Stimulated activated CD4-positive, alpha-beta T cell treated with anti-CD3 and anti-CD28 coated beads, Interleukin-12 subunit alpha, Interleukin-12 subunit beta, amount 100 ng/mL, for 24 hours (primary cell): ENCODE results near the gene CORO1C.

Experiments used
- DNase-seq, 2 experiments: peaks; one replicate each; pipeline ENCODE4 v3.0.0-alpha.2; 2020; ENCODE audit warnings: low read depth in 2 of 2

CORO1C gene

GRCh38 chr12:108647585-108648287 is 83.6 kb downstream of the CORO1C start:
- DNase-seq: no peak

DNA sequence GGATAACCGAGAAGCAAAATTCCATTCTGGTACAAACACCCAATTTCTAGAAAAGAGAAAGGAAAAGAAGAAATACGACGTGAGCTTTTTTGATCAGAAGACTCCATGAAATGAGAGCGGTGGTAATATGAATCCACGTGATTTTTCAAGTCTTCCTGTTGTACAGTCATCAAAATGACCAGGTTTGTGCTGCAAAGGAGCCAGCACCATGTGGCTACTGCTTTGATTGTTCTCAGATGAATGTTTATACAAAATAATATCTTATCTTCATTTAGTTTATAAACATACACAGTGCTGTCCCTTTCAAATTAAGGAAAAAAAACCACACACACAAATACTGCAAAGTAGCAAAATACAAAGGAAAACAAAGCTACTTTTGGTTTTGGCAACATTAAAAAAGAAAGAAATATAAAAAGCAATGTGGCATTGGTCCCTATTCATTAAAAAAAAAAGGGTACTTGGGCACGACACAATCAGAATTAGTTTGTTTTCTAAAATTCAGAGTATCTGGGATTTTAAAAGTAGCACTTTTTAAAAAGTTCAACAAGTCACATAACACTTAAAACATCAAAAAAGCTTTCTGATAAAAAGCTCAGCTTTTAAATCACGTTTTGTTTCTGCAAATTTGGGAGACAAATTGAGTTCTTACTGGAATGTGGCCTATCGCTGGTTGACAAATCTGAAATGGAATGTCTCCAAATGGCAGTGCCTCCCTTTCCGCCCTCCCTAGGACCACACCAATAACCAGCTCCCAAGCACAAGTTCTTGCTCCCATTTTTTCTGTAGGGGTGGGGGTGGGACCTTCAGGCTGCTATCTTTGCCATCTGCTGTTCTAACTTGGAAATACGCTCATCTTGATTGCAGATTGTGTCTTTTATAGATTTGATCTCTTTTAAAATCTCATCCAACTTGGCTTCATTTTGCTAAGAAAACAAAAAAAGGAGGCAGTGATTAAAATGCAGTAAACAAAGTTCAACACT is 84.4 kb downstream of the CORO1C start:
- no peak for DNase-seq

DNA sequence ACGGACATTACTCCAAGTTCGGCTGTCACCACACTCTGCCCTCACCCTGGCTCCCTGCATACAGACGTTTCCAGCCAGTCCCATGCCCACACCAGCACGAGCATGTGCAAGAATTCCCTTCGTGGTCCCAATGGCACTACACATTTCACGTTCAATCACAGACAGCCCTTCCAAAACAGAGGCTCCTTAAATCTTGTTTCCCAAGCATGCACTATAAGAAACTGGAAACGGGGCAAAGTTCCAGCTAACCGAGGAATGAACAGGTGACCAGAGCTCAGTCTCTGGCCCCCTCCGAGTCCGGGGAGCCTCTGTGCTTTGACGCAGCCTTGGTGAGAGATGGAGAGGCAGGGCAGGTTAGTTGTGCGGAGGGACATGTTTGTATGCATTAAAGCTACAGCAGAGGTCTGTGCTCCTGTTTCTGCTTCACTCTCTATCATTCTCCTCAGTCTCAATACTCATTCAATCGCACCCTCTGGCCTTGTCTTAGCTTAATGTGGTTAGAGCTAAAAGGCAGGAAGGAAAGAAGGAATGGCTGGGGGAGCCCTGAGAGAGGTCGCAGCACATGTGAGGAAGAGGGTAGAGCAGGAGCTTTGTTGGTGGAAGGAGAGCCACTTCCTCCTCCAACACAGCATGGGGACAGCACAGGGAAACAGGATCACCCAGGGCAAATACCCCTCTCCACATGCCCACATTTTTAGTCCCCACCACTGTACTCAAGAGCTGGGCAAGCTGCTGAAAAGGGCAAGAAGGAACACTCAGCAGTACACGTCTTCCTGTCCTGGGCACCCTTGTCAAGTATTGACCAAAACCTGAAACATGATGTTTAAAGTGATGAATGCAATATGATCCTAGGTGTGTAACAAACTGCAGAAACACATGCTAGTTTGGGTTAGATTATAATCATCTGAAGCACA is 85.4 kb downstream of the CORO1C start:
- DNase-seq: no peak

DNA sequence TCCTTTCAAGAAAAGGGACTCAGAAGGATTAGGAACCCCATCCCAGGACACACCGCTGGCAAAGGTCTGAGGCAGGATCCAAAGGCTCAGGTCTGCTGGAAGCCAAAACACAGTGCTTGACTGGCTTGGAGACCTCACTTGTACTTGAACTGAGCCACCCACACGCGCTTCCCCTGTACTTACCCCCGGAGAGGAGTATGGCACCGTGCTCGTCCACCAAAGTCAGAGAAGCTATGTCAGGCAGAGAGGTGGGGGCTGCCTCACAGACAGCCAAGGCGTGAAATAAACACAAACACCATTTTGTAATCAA is 86.6 kb downstream of the CORO1C start:
- no peak for DNase-seq

DNA sequence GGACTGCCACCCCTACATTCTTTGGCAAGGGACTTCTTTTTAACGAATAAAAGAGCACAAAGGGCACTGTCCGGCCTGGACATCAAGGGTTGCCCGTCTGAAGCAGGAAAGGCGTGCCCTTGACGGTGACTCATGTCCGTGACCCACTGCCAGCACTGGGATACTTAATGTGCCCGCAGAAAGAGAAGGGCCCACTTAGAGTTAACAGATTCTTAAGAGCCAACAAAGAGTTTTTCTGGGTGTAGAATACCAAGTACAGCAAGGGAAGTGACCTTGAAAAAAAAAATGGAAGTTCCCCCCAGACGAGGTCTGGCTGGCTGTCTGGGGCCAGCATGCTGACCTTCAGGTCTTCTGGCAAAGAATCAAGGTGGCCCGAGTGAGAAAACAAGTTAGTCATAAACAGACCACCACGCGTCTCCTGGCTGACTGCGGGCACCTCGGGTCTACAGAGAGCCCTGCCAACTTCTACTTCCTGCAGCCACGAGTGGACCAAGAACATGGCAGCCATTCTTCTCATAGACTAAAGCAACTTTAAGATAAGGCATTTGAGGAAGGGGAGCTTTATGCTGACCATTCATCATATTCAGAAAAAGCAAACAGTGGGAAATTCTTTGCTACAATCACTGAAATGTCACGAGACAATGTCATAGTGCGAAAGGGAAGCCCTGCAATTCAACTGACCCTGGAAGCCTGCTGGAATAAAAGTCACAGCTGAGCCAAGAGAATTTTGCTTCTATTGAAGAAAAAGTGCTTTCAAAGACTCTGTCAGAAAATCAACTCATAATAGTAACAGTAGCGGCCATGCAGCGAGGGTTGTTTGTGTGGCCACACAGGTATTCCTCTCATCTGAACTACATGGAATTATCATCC is 87.1 kb downstream of the CORO1C start:
- no peak for DNase-seq

GRCh38 chr12:108642899-108643654 is 88.2 kb downstream of the CORO1C start:
- no peak for DNase-seq

DNA sequence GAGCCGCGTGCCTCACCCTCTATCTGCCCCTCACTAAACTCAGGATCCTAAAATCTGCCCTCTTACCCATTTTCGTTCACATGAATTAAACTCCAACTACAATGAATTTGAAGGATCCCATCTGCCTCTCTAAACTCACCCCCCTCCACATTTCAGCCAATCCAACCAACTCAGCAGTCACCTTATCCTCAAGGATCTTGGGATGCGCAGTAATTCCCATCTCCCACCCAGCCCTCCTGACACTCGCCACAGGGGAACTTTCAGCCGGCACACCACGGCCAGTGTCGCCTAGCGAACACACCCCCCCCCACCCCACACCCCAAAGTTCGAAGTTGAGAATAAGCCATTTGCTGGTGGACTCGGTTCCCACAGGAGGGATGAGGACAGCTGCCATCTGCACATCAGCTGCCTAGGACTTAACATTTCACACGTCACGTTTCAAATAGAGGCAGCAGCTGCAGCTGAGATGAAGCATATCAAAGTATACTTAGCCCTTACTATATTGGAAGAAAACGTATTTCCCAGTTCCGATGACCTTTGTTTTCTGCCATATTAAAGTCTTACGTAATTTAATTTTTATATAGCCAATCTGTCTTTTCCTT is 88.9 kb downstream of the CORO1C start:
- DNase-seq: no peak

DNA sequence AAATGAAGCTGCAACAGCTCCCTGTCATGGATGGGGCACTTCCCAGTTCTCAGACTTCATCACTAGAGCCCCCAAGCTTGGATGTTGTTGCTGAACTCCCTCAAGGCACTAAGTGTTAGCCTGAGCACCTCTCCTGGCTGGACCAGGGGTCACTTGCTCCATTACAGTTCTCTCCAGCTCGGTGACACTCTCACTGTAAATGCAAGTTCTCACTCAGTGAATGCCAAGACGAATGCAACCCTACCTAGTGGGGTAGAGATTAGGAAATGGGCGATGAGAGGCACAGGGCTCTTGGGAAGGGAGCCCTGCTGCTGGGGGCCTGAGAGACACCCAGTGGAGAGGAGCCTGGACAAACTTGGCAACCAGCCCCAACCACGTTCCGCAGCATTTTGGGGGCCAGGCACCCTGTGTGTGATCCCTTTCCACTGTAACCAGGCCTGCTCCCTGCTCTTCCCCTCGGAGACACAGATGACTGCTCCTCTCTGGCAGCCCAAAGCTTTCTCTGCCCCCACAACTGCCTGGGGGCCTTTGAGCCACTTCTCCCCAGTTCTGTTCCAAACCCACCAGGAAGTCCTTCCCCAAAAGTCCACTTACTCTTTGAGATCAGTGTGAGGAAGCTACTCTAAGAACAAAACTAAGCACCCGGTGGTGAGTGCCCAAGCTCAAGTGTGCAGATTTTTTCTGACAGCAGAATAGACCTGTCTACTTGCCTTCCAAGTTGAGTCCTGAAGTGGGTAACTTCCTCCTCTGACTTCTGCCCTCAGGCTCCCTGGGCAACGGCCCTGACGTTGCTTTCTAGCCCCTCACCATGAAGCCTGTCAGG is 89.7 kb downstream of the CORO1C start:
- no peak for DNase-seq

- DNase-seq: no peak
Observed at GRCh38 chr12:108640802-108641445, 90.4 kb downstream of the CORO1C start.

DNA sequence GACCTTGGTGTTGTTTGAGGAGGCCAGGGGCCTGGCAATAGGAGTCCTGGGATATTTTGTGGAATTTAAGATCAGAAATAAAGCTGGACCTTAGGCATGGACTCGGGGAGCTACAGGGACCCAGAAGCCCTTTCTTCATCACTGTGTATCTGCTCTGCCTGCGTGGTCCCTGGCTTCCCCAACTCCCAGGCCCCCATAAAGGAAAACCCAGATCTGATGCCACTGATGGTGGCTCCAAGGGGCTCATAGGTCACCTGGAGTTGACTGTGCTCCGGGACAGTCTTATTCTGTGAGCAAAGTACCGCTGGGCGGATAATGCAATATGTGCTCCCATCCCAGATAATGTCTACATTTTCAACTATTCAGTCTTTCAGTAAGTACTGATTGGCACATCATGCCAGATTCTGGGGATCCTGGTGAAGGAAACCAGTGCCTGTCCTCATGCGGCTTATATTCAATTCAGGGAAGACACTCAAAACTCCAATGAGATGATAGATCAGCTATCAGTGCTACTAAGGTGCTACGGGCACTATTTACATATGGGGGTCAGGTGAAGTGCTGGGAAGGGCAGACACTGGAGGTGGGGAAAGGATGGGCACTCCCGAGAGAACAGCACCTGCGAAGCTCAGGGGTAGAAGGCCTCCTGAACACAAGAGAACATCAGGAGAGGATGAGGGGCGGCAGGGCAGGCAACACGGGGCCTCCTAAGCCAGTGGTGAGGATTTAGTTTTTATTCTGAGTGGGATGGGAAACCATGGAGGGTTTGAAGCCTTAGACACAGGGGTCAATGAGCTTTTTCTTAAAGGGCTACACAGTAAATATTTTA is 92.1 kb downstream of the CORO1C start:
- DNase-seq: no peak

DNA sequence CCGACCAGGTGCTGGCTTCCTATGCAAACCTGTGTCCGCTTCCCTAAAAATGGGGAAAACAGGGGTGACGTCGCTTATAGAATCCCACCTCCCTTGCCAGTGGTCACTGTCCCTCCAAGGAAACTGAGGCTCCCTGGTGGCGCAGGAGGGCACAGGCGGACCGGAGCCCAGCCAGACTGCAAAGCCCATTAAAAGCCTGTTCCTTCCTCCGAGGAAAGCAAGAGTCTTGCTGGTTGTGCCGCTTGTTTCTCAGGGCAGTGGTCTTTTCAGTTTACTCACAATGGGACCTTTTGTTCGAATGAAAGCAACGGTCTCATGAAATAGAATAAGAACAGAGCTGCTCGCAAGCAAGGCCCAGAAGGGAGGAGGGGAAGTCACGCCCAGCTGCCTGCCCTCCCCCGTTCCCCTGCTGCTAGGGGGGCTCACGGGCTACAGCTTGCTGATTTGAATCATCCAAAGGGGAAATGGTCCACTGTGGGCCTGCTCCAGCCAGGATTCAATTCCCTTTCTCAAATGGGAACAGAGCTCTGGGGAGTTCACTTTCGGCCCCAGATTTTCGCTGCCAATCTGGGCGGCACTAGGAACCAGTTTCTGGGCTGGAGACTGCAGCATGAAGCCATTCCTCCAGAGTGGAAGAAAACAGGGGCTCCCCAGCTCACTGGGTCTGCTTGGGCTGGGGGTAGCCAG is 93.0 kb downstream of the CORO1C start:
- no peak for DNase-seq

DNA sequence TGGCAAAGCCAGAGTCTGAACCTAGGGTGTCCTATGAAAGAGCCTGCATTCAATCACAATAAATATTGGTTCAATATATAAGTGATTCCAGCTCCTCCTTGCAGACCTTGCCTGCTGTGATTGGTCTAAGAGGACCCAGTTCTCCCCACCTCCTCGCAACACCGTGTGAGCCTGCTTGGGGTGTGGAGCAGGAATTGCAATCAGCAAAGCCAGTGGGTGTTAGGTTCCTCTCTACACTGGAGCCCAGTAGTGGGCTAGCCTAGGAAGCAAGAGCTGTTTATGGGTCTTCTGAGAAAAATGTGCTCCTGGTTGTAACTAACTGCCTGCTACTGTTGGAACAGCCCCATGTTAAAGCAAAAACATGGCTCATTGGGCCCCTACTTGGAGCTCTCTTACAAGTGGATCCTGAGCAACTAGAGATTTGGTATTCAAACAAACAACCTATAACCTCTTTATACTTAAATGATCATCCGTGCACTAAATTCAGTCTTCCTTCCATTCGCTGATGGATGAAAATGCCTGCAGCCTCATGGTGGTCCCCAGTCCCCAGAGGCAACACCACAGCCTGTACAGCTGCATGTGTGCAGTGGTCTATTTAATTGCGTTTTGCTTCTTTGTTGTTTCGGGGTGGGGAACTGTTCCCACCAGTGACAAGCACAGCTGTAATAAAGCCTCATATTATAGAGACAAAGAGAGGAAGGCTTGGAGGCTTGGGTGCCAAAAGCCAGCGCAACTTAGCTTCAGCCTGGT is 93.9 kb downstream of the CORO1C start:
- DNase-seq: no peak

GRCh38 chr12:108635997-108636808 is 95.1 kb downstream of the CORO1C start:
- DNase-seq: no peak

GRCh38 chr12:108635201-108635996 is 95.9 kb downstream of the CORO1C start:
- no peak for DNase-seq

DNA sequence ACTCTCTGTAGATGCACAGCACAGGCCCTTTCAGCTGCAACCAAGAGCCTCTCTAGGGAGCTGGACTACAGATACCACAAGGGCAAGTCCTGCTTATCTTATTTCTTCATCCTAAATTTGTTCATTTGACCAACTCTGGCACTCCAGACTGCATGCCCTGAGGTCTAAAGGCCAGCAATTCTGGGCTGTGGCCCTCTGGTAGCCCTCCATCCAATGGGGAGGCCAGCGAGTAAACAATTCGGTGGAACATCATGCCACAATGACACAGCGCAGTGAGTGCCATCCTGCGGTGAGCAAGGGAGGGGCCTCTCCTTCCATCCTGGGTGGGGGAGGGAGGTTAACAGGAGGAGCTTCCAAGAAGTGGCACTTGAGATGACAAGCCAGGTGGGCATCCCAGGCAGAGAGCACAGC is 97.0 kb downstream of the CORO1C start:
- no peak for DNase-seq
